ENCODE results near the gene B3GAT1. TPM values are rescaled to one million over a fixed set of nuclear protein-coding genes. Genes with fewer than 3 reads are reported as not detected.

Gene B3GAT1
- total RNA-seq, 2 donors from 2014 or later = 0.71 TPM; not detected in 1

DNA sequence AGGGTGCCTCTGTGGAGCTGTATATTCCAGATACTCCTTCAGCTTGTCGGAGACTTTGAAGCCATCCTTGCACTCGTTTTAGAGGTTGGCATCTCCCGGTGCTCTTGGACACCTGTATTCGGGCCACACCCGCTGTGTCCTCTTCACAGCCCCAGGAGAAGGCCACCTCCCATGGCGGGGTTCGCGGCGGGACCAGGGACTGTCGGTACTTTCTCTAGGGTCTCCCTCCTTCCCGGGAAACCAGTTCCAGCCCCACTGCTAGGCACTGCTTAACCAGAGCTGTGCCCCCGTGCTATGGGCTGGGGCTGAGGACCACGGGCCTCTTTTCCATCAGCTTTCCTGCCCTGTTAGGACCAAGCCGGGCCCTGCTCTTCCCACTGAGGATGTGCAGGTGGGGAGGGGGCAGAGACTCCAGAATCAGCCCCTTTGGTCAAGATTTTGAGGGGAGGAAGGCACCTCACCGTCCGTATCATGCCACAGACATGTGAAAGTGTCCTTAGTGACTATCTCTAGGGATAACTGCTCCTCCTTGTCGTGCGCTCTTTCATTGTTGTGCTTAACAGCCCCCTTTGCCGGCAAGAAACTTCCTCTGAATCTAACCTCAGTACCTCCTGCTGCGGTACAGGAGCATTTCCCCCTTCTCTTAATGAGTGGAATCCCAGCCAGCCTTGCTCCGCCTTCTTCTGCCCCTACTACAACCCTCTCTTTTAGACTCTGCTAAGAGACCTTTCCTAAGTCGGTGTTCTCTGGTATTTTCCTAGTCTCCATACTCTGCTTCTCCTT is 1.2 kb upstream of the B3GAT1 start:
- ATAC-seq (ENCODE audit: insufficient number of reproducible peaks, low FRiP score, low read depth) = no peak
- TF ChIP-seq, protein P1, sequence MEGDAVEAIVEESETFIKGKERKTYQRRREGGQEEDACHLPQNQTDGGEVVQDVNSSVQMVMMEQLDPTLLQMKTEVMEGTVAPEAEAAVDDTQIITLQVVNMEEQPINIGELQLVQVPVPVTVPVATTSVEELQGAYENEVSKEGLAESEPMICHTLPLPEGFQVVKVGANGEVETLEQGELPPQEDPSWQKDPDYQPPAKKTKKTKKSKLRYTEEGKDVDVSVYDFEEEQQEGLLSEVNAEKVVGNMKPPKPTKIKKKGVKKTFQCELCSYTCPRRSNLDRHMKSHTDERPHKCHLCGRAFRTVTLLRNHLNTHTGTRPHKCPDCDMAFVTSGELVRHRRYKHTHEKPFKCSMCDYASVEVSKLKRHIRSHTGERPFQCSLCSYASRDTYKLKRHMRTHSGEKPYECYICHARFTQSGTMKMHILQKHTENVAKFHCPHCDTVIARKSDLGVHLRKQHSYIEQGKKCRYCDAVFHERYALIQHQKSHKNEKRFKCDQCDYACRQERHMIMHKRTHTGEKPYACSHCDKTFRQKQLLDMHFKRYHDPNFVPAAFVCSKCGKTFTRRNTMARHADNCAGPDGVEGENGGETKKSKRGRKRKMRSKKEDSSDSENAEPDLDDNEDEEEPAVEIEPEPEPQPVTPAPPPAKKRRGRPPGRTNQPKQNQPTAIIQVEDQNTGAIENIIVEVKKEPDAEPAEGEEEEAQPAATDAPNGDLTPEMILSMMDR (IDR thresholded peaks at IDR 0.05) = no peak
- no peak overlapping the region for H3K27ac ChIP-seq

DNA sequence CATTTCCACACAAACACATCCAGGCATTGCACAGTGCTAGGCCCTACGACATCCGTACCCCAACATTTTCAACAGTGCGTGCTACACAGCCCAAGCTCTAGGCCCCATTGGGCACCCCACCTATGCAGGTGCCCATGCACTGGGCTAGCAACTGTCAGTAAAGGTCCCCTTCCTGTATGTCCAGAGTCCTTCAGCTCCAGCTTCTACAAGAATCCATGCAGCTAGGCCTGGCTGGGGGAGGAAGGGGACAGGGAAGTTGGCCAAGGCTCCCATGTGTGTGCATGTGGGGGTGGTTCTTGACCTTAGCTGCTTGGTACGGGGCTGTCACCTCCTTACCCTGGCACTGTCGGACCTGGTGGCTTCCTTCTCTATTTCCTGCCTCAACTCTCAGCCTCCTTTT is 1.3 kb downstream of the B3GAT1 start:
- H3K36me3 ChIP-seq = no peaks in the 10 kb centered on the region
- H3K4me1 ChIP-seq (ENCODE audit: control insufficient read depth in 1 of 2, low read depth in 2 of 2) = peaks cover 0 to 13% of the 10 kb centered on the region in 2 donors
- no peaks in the 10 kb centered on the region for H3K9me3 ChIP-seq
- H3K4me3 ChIP-seq = no peak overlapping the region
- H3K27ac ChIP-seq = no peak overlapping the region
- DNase-seq (ENCODE audit: low spot score) (no peak), ATAC-seq (ENCODE audit: insufficient number of reproducible peaks, low FRiP score, low read depth) (no peak)
- H3K27me3 ChIP-seq (replicated peaks; ENCODE audit: insufficient read depth) = peaks cover 3% of the 10 kb centered on the region
- TF ChIP-seq, protein P1 (IDR thresholded peaks at IDR 0.05) = no peak

More for the DNA sequence above, 1.2 kb upstream of the B3GAT1 start:
- peaks cover 0 to 13% of the 10 kb centered on the region in 2 donors for H3K4me1 ChIP-seq (ENCODE audit: control insufficient read depth in 1 of 2, low read depth in 2 of 2)
- H3K9me3 ChIP-seq = no peaks in the 10 kb centered on the region
- no peak for DNase-seq (ENCODE audit: low spot score)
- H3K4me3 ChIP-seq = peak overlapping the region; percentile 67
- peaks cover 3% of the 10 kb centered on the region for H3K27me3 ChIP-seq (replicated peaks; ENCODE audit: insufficient read depth)
- H3K36me3 ChIP-seq = no peaks in the 10 kb centered on the region

DNA sequence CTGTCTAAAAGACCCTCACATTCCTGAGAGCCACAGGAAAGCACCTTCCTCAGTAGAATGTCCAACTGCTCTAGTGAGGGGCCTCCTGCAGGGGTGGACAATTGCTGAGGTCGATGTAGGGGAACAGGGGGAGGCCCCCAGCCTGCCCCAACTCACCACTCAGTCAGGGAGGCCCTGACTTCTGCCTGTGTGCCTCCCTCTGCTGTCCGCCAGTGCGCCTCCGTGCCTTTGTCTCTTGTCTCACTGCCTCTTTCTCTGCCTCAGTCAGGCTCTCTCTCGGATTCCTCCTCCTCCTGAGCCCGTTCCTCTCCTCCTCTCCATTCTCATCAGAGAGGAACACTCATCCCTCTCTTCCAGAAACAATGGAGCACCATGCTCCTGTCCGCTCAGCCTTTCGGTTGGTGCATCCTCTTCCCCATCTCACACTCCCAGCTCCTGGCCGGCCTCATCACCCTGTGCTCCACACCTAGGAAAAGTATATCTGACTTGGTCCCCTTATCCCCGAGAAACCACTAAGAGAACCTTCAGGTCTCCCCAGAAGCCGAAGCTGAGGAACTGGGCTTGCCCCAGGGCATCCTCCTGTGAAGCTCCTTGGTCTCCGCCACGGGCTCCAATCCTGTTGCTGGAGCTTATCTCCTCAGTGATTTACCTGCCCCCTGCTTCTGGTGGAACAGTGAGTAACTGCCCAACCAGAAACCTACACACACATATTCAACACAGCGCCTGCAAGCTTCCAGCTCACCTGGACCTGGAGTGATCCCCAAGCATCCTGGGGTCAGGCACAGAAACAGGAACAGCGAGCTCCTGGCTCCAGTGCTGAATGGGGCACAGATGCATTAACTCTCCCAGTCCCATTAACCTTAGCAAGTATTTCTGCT is 2.3 kb downstream of the B3GAT1 start:
- Histone ChIP-seq H3K4me1 (ENCODE audit: control insufficient read depth in 1 of 2, low read depth in 2 of 2) (peaks cover 0 to 13% of the 10 kb centered on the region in 2 donors), H3K4me3 (no peak overlapping the region), H3K27ac (no peak overlapping the region), H3K27me3 (replicated peaks; ENCODE audit: insufficient read depth) (peaks cover 3% of the 10 kb centered on the region), H3K36me3 (no peaks in the 10 kb centered on the region), H3K9me3 (no peaks in the 10 kb centered on the region)
- no peak for DNase-seq (ENCODE audit: low spot score)
- ATAC-seq (ENCODE audit: insufficient number of reproducible peaks, low FRiP score, low read depth) = no peak
- TF ChIP-seq, protein P1 (IDR thresholded peaks at IDR 0.05) = no peak

DNA sequence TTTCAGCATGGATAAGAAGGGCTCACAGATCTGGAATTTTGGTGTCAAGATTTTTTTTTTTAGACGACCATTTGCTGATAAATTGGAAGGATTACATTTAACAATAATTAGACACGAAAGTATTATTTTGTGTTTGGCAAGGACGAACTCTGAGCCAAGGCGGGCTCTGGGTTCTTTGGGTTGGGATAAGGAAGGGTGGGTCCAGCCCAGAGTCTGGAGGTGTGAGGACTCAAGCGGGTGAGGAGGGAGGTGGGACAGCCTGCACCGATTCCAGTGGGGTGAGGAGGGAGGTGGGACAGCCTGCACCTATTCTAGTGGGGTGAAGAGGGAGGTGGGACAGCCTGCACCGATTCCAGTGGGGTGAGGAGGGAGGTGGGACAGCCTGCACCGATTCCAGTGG is 4.1 kb downstream of the B3GAT1 start:
- ATAC-seq (ENCODE audit: insufficient number of reproducible peaks, low FRiP score, low read depth) = no peak
- Histone ChIP-seq H3K36me3 (no peaks in the 10 kb centered on the region), H3K27ac (no peak overlapping the region), H3K27me3 (replicated peaks; ENCODE audit: insufficient read depth) (no peaks in the 10 kb centered on the region), H3K4me1 (ENCODE audit: control insufficient read depth in 1 of 2, low read depth in 2 of 2) (peaks cover 0 to 13% of the 10 kb centered on the region in 2 donors), H3K9me3 (no peaks in the 10 kb centered on the region), H3K4me3 (no peak overlapping the region)
- no peak for DNase-seq (ENCODE audit: low spot score)
- TF ChIP-seq, protein P1 (IDR thresholded peaks at IDR 0.05) = no peak

DNA sequence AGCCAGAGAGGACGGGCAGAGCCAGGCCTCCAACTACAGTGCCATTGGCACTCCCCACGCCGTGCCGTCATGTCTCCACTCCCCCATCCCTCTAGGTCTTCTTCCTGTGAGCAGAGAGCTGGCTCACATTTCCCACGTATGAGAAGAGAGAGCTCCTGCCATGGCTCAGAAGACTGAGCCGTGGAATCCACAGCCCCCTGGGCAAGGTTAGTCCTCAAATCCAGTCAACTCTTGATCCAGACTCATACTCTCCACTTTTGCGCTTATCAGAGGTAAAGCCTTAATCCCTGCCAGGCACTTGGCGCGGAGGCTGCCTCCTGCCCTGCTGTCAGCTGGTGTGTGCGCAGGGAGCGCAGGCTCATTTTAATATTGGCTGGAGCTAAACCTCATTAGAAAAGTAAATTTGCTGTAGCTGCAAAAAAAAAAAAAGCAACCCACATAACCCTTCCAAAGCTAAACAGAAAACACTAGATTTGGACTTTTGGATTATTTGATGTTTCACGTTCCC is 4.7 kb downstream of the B3GAT1 start:
- Histone ChIP-seq H3K9me3 (no peaks in the 10 kb centered on the region), H3K4me1 (ENCODE audit: control insufficient read depth in 1 of 2, low read depth in 2 of 2) (peaks cover 0 to 8% of the 10 kb centered on the region in 2 donors), H3K27ac (no peak overlapping the region), H3K36me3 (no peaks in the 10 kb centered on the region), H3K4me3 (no peak overlapping the region), H3K27me3 (replicated peaks; ENCODE audit: insufficient read depth) (no peaks in the 10 kb centered on the region)
- TF ChIP-seq, protein P1 (IDR thresholded peaks at IDR 0.05) = no peak
- no peak for DNase-seq (ENCODE audit: low spot score)
- no peak for ATAC-seq (ENCODE audit: insufficient number of reproducible peaks, low FRiP score, low read depth)
